Body of pancreas (tissue), 4 donors: ENCODE data around the gene DNA2. TPM values are rescaled to one million over a fixed set of nuclear protein-coding genes. Genes with fewer than 3 reads are reported as not detected.

ENCODE experiments used
- ATAC-seq: fragments of 150-250 bp; one replicate; pipeline ENCODE4 v1.9.1; 2016
- DNase-seq, 4 donors: peaks; one replicate each; pipeline ENCODE4 v3.0.0-alpha.2; 2019
- H3K27ac ChIP-seq, 4 donors: fragments of 200-600 bp; sonication (generic); 1 replicate in 3 of 4; 2 replicates in 1 of 4; pipeline versions ENCODE4 v1.5.1 to v1.6.1; 2016 to 2019; ENCODE audit warnings: mild to moderate bottlenecking in 1 of 4, mixed read lengths in 1 of 4, moderate library complexity in 1 of 4
- H3K27me3 ChIP-seq, 2 donors: fragments of 200-600 bp; sonication (generic); one replicate each; pipeline ENCODE4 v1.6.0; 2016; ENCODE audit warnings: mild to moderate bottlenecking in 1 of 2
- H3K36me3 ChIP-seq, 2 donors: fragments of 200-600 bp; sonication (generic); replicated peaks in 1 of 2; 2 replicates each; pipeline ENCODE4 v1.5.1; 2016; ENCODE audit warnings: low read depth in 2 of 2; ENCODE audit not compliant: insufficient read depth in 1 of 2
- H3K4me1 ChIP-seq: fragments of 200-600 bp; sonication (generic); one replicate; pipeline ENCODE4 v1.6.0; 2016
- H3K4me3 ChIP-seq, 2 donors: fragments of 200-600 bp; sonication (generic); 1 replicate in 1 of 2; 2 replicates in 1 of 2; pipeline ENCODE4 v1.5.1; 2016 to 2019
- H3K9me3 ChIP-seq, 3 donors: fragments of 200-600 bp; sonication (generic); 1 replicate in 2 of 3; 2 replicates in 1 of 3; pipeline ENCODE4 v1.5.1; 2016
- CTCF ChIP-seq, 7 experiments: fragments of 450-650 bp in 4 of 7; fragments of 200-600 bp in 3 of 7; sonication (generic) in 3 of 7; IDR thresholded peaks; one replicate each; pipeline ENCODE4 v1.5.1; 2016 to 2019; ENCODE audit warnings: antibody characterized with exemption in 7 of 7
- POLR2A ChIP-seq, 3 donors: fragments of 450-650 bp; IDR thresholded peaks; one replicate each; pipeline ENCODE4 v1.6.1; 2016; ENCODE audit warnings: antibody characterized with exemption in 3 of 3, mild to moderate bottlenecking in 2 of 3
- WGBS, 2 donors: methylation state at CpG; one replicate each; pipeline ENCODE4 v1.1.5; 2017; 5-methylcytosine and 5-hydroxymethylcytosine counted together
- intact Hi-C: fragments of 100-400 bp; cut with DNase I; formaldehyde crosslinking; loops from one replicate; pipeline ENCODE4 v1.15.1; 2023
- small RNA-seq: library from RNA; depleted of rRNA; stranded (forward); fragments of <200 nt; gene quantifications from one replicate; pipeline ENCODE3, GENCODE V24; 2016
- total RNA-seq, 2 donors: library from RNA; depleted of rRNA; stranded (reverse); fragments of >200 nt; gene quantifications; one replicate each; pipeline ENCODE4 v1.1.0, GENCODE V29; 2016

DNA2 gene
- total RNA-seq, 2 donors from 2014 or later: 0.66 to 2.3 TPM

- no peaks in the 10 kb centered on the region for H3K27me3 ChIP-seq
- peaks cover 0 to 8% of the 10 kb centered on the region in 2 donors for H3K36me3 ChIP-seq
- no peak overlapping the region for H3K27ac ChIP-seq
- TF ChIP-seq POLR2A (IDR thresholded peaks at IDR 0.05) (no peak), CTCF (IDR thresholded peaks at IDR 0.05) (no peak)
- ATAC-seq: no peak
- DNase-seq: no peak
- H3K9me3 ChIP-seq: peaks cover 0 to 3% (median 0%) of the 10 kb centered on the region in 3 donors
- 90 to 91% methylated on average over 2 of the region's 2 CpGs for WGBS, 2 donors
- intact Hi-C loops: no loop called here
- no peaks in the 10 kb centered on the region for H3K4me1 ChIP-seq
- H3K4me3 ChIP-seq: no peak overlapping the region
Measured at GRCh38 chr10:68367121-68367520, 104.7 kb downstream of the DNA2 start.

- H3K4me3 ChIP-seq: no peak overlapping the region
- TF ChIP-seq CTCF (IDR thresholded peaks at IDR 0.05) (no peak), POLR2A (IDR thresholded peaks at IDR 0.05) (no peak)
- no peak for DNase-seq
- WGBS, 2 donors: 94 to 96% methylated on average over 5 of the region's 5 CpGs
- peaks cover 0 to 9% of the 10 kb centered on the region in 2 donors for H3K36me3 ChIP-seq
- intact Hi-C loops: no loop called here
- H3K4me1 ChIP-seq: no peaks in the 10 kb centered on the region
- no peaks in the 10 kb centered on the region for H3K27me3 ChIP-seq
- peaks cover 0 to 3% (median 0%) of the 10 kb centered on the region in 3 donors for H3K9me3 ChIP-seq
- no peak overlapping the region for H3K27ac ChIP-seq
- ATAC-seq: no peak
Measured at GRCh38 chr10:68366600-68366999, 105.2 kb downstream of the DNA2 start.

GRCh38 chr10:68365611-68366010, 106.2 kb downstream of the DNA2 start:
- H3K4me1 ChIP-seq: no peaks in the 10 kb centered on the region
- H3K27ac ChIP-seq: no peak overlapping the region
- 69 to 71% methylated on average over 2 of the region's 2 CpGs for WGBS, 2 donors
- H3K36me3 ChIP-seq: peaks cover 0 to 10% of the 10 kb centered on the region in 2 donors
- ATAC-seq: no peak
- no peak for DNase-seq
- H3K27me3 ChIP-seq: no peaks in the 10 kb centered on the region
- TF ChIP-seq POLR2A (IDR thresholded peaks at IDR 0.05): no peak
- TF ChIP-seq CTCF (IDR thresholded peaks at IDR 0.05): no peak
- H3K9me3 ChIP-seq: no peaks in the 10 kb centered on the region
- intact Hi-C loops: no loop called here
- H3K4me3 ChIP-seq: no peak overlapping the region

GRCh38 chr10:68364101-68364886, 107.5 kb downstream of the DNA2 start:
- intact Hi-C loops: no loop called here
- peaks cover 0 to 10% of the 10 kb centered on the region in 2 donors for H3K36me3 ChIP-seq
- no peak overlapping the region for H3K4me3 ChIP-seq
- ATAC-seq (no peak), DNase-seq (no peak)
- H3K9me3 ChIP-seq: no peaks in the 10 kb centered on the region
- H3K27me3 ChIP-seq: no peaks in the 10 kb centered on the region
- WGBS, 2 donors: 81 to 83% methylated on average over 3 of the region's 3 CpGs
- no peak overlapping the region for H3K27ac ChIP-seq
- TF ChIP-seq CTCF (IDR thresholded peaks at IDR 0.05): no peak
- TF ChIP-seq POLR2A (IDR thresholded peaks at IDR 0.05): no peak
- no peaks in the 10 kb centered on the region for H3K4me1 ChIP-seq

Small RNA genes lying within 50 kb of the gene (small RNA-seq; reads per million reads assigned to genes)
- gene RF00019: not detected
- not detected for gene RNA5SP319

Other genes starting within 250 kb of the DNA2 start
- gene ATOH7, start 239.9 kb downstream of the DNA2 start, total RNA-seq: not detected
- gene HNRNPH3, start 139.9 kb downstream of the DNA2 start, total RNA-seq: 10 to 100 TPM; 24.1 to 27.7 TPM
- gene PBLD, start 139.0 kb downstream of the DNA2 start, total RNA-seq: 10 to 100 TPM; 32.2 to 41.2 TPM
- 10 to 100 TPM; 17.8 to 26.2 TPM for gene RUFY2, start 64.7 kb downstream of the DNA2 start, total RNA-seq
- gene SLC25A16, start 55.5 kb upstream of the DNA2 start, total RNA-seq: 10 to 100 TPM; 13.7 to 17.8 TPM
- gene TET1, start 88.4 kb upstream of the DNA2 start, total RNA-seq: 1 to 10 TPM; 1.6 to 3.6 TPM
- 10 to 100 TPM; 30.9 to 68.6 TPM for gene CCAR1, start 249.3 kb upstream of the DNA2 start, total RNA-seq